Pons (tissue), 1 donor: ENCODE data around the gene PCDHA2.
"Not testable (repeated sequence)": the region's sequence is repeated elsewhere in the genome, so short reads cannot be mapped to it uniquely, and the experiment has no call there.

ENCODE experiments used
- DNase-seq: peaks from one replicate; pipeline ENCODE4 v3.0.0-alpha.2; 2016; ENCODE audit warnings: low spot score

The PCDHA2 gene

DNA sequence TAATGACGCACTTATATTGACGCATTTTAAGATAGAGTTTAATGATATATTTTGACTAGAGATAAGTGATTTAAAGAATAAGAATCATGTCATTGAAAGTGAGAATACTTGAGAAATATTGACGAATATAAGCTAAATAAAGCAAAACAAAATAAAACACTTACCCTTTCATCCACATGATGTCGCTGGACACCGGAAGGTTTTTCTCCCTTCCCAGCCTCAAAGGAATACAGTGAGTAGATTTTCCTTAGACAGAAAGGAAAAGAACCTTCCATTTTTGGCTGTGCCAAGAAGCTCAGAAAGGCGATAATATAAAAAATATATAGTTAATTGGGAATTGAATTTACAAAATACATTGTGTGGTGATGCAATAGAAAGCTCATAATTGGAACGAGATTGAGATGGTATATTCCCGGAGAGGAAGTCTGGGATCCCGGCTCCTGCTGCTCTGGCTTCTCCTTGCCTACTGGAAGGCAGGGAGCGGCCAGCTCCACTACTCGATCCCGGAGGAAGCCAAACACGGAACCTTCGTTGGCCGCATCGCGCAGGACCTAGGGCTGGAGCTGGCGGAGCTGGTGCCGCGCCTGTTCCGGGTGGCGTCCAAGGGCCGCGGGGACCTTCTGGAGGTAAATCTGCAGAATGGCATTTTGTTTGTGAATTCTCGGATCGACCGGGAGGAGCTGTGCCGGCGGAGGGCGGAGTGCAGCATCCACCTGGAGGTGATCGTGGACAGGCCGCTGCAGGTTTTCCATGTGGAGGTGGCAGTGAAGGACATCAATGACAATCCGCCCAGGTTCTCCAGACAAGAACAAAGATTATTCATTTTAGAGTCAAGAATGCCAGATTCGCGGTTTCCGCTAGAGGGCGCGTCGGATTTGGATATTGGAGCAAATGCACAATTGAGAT, 27.0 kb downstream of the PCDHA2 start, which contains the start of gene PCDHA5:
TSS of gene PCDHA5 (plus strand) at position 239 of the 906 bp plus-strand sequence.
- DNase-seq: peak; percentile 45

DNA sequence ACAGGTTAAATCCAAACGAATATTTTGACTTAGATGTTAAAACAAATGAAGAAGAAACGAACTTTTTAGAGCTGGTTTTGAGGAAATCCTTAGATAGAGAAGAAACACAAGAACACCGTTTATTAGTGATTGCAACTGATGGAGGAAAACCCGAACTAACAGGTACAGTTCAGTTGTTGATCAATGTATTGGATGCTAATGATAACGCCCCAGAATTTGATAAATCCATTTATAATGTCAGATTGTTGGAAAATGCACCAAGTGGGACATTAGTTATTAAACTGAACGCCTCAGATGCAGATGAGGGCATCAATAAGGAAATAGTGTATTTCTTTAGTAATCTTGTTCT, 27.6 kb downstream of the PCDHA2 start:
- DNase-seq: no peak

DNA sequence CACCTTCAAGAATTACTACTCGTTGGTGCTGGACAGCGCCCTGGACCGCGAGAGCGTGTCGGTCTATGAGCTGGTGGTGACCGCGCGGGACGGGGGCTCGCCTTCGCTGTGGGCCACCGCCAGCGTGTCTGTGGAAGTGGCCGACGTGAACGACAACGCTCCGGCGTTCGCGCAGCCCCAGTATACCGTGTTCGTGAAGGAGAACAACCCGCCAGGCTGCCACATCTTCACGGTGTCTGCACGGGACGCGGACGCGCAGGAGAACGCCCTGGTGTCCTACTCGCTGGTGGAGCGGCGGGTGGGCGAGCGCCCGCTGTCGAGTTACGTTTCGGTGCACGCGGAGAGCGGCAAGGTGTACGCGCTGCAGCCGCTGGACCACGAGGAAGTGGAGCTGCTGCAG, 28.3 kb downstream of the PCDHA2 start:
- not testable (repeated sequence) for DNase-seq

DNA sequence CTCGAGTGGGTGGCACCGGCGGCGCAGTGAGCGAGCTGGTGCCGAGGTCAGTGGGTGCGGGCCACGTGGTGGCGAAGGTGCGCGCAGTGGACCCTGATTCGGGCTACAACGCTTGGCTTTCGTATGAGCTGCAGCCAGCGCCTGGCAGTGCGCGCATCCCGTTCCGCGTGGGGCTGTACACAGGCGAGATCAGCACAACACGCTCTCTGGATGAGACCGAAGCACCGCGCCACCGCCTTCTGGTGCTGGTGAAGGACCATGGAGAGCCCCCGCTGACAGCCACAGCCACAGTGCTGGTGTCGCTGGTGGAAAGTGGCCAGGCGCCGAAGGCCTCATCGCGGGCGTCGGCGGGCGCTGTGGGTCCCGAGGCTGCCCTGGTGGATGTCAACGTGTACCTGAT, 28.8 kb downstream of the PCDHA2 start:
- no peak for DNase-seq

DNA sequence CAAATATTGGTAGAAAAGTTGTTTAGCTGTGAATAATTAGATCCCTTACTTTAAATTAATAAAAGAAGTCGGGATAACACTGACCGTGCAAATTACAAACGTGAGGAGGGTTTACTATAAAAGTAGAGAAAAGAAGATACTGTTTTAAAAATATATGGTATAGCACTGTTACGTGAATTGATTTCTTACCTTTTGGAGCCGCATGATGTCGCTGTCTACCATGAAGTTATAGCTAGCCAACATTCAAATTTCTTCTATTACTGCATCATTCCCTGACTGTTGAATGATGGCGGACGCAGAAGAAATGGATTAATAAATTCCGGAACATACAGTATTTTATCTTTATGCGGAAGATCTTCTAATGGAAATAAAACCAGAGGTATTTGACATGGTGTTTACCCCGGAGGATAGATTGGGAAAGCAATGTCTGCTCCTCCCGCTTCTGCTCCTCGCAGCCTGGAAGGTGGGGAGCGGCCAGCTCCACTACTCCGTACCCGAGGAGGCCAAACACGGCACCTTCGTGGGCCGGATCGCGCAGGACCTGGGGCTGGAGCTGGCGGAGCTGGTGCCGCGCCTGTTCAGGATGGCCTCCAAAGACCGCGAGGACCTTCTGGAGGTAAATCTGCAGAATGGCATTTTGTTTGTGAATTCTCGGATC, 33.2 kb downstream of the PCDHA2 start, which contains the start of gene PCDHA6:
TSS of gene PCDHA6 (plus strand) at position 257 of the 658 bp plus-strand sequence. CDS start at position 389, 132 bp downstream.
- DNase-seq: peak; percentile 53

DNA sequence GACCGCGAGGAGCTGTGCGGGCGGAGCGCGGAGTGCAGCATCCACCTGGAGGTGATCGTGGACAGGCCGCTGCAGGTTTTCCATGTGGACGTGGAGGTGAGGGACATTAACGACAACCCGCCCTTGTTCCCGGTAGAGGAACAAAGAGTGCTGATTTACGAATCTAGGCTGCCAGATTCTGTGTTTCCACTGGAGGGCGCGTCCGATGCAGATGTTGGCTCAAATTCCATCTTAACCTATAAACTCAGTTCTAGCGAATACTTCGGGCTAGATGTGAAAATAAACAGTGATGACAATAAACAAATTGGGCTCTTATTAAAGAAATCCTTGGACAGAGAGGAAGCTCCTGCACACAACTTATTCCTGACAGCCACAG, 33.7 kb downstream of the PCDHA2 start:
- DNase-seq: peak; percentile 28

DNA sequence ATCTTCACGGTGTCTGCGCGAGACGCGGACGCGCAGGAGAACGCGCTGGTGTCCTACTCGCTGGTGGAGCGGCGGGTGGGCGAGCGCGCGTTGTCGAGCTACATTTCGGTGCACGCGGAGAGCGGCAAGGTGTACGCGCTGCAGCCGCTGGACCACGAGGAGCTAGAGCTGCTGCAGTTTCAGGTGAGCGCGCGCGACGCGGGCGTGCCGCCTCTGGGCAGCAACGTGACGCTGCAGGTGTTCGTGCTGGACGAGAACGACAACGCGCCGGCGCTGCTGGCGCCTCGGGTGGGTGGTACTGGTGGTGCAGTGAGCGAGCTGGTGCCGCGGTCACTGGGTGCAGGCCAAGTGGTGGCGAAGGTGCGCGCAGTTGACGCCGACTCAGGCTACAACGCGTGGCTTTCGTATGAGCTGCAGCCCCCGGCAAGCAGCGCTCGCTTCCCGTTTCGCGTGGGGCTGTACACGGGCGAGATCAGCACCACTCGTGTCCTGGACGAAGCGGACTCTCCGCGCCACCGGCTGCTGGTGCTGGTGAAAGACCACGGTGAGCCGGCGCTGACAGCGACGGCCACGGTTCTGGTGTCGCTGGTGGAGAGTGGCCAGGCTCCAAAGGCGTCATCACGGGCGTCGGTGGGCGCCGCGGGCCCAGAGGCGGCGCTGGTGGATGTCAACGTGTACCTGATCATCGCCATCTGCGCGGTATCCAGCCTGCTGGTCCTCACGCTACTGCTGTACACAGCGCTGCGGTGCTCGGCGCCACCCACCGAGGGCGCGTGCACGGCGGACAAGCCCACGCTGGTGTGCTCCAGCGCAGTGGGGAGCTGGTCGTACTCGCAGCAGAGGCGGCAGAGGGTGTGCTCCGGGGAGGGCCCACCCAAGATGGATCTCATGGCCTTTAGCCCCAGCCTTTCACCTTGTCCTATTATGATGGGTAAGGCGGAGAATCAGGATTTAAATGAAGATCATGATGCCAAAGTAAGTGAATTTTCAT, 35.2 kb downstream of the PCDHA2 start:
- not testable (repeated sequence) for DNase-seq

DNA sequence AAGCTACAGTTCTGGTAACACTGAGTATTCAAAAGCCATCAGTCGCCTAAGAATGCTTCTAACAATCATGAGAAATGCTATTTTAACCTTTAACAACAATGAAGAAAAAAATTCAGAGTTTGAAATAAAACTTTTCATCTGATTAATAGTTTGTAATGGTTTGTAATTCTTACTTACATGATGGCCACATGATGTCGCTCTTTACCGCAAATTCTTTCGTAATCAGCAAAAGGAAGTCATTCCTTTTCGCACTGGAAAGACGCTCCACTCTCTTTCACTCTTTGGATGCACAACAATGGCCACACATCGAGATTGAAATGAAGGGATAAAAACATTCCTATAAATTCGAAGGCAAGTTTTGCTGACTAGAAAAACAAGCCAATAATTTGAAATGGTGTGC, 39.3 kb downstream of the PCDHA2 start, which contains the start of gene PCDHA7:
TSS of gene PCDHA7 (plus strand) at position 277 of the 400 bp plus-strand sequence. CDS start at position 392, 115 bp downstream.
- peak; percentile 73 for DNase-seq

DNA sequence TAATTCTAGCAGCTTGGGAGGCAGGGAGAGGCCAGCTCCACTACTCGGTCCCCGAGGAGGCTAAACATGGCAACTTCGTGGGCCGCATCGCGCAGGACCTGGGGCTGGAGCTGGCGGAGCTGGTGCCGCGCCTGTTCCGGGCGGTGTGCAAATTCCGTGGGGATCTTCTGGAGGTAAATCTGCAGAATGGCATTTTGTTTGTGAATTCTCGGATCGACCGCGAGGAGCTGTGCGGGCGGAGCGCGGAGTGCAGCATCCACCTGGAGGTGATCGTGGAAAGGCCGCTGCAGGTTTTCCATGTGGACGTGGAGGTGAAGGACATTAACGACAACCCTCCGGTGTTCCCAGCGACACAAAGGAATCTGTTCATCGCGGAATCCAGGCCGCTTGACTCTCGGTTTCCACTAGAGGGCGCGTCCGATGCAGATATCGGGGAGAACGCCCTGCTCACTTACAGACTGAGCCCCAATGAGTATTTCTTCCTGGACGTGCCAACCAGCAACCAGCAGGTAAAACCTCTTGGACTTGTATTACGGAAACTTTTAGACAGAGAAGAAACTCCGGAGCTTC, 39.9 kb downstream of the PCDHA2 start:
- not testable (repeated sequence) for DNase-seq

DNA sequence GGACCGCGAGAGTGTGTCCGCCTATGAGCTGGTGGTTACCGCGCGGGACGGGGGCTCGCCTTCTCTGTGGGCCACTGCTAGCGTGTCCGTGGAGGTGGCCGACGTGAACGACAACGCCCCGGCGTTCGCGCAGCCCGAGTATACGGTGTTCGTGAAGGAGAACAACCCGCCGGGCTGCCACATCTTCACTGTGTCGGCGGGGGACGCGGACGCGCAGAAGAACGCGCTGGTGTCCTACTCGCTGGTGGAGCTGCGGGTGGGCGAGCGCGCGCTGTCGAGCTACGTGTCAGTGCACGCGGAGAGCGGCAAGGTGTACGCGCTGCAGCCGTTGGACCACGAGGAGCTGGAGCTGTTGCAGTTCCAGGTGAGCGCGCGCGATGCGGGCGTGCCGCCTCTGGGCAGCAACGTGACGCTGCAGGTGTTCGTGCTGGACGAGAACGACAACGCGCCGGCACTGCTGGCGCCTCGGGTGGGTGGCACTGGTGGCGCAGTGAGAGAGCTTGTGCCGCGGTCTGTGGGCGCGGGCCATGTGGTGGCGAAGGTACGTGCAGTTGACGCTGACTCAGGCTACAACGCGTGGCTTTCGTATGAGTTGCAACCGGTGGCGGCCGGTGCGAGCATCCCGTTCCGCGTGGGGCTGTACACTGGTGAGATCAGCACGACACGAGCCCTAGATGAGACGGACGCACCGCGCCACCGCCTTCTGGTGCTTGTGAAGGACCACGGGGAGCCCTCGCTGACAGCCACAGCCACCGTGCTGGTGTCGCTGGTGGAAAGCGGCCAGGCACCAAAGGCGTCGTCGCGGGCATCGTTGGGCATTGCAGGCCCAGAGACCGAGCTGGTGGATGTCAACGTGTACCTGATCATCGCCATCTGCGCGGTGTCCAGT, 41.2 kb downstream of the PCDHA2 start:
- DNase-seq: no peak

DNA sequence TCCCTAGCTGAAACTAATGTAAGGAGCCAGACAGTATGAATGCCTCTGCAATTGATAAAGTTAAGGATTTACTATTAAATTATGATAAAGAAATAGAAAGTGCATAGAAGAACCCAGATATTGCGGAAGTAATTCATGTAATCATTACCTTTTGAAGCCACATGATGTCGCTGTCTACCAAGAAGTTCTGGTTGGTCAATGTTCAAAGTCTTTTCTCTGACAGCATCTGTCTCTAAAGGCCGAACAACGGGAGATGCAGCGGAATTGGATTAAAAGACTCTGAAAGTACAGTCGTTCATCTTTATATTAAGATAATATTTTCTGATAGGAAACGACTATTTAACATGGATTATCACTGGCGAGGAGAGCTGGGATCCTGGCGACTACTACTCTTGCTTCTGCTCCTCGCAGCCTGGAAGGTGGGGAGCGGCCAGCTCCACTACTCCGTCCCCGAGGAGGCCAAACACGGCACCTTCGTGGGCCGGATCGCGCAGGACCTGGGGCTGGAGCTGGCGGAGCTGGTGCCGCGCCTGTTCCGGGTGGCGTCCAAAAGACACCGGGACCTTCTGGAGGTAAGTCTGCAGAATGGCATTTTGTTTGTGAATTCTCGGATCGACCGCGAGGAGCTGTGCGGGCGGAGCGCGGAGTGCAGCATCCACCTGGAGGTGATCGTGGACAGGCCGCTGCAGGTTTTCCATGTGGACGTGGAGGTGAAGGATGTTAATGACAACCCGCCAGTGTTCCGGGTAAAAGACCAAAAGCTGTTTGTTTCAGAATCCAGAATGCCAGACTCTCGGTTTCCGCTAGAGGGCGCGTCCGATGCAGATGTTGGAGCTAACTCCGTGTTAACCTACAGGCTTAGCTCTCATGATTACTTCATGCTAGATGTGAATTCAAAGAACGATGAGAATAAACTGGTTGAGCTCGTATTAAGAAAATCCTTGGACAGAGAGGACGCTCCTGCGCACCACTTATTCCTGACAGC, 46.6 kb downstream of the PCDHA2 start, which contains the start of gene PCDHA8:
TSS of gene PCDHA8 (plus strand) at position 210 of the 985 bp plus-strand sequence. CDS start at position 345, 135 bp downstream.
- DNase-seq: peak; percentile 71

DNA sequence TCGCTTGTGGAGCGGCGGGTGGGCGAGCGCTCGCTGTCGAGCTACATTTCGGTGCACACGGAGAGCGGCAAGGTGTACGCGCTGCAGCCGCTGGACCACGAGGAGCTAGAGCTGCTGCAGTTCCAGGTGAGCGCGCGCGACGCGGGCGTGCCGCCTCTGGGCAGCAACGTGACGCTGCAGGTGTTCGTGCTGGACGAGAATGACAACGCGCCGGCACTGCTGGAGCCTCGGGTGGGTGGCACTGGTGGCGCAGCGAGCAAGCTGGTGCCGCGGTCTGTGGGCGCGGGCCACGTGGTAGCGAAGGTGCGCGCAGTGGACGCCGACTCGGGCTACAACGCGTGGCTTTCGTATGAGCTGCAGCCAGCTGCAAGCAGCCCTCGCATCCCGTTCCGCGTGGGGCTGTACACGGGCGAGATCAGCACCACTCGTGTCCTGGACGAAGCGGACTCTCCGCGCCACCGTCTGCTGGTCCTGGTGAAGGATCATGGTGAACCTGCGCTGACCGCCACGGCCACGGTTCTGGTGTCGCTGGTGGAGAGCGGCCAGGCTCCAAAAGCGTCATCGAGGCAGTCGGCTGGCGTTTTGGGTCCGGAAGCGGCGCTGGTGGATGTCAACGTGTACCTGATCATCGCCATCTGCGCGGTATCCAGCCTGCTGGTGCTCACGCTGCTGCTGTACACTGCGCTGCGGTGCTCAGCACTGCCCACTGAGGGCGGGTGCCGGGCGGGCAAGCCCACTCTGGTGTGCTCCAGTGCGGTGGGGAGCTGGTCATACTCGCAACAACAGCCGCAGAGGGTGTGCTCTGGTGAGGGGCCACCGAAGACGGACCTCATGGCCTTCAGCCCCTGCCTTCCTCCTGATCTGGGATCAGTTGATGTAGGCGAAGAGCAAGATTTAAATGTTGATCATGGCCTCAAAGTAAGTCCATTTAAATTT, 48.4 kb downstream of the PCDHA2 start:
- DNase-seq: no peak
